ENCODE data around the gene CASP12. TPM values are rescaled to one million over a fixed set of nuclear protein-coding genes. Genes with fewer than 3 reads are reported as not detected.

CASP12 gene
- total RNA-seq, 3 donors from 2014 or later, result 1.1 to 7.9 (median 1.6) TPM

GRCh38 chr11:104899226-104899625, 966 bp upstream of the CASP12 start:
- Histone ChIP-seq H3K36me3 (no peaks in the 10 kb centered on the region), H3K9me3 (no peaks in the 10 kb centered on the region), H3K4me3 (no peak overlapping the region), H3K27me3 (no peaks in the 10 kb centered on the region), H3K27ac (peak overlapping the region in 1 of 2 donors; percentile 50), H3K4me1 (no peaks in the 10 kb centered on the region)
- DNase-seq (ENCODE audit: low spot score in 2 of 2), result no peak
- no peak for TF ChIP-seq CTCF (IDR thresholded peaks at IDR 0.05)
- no peak for TF ChIP-seq POLR2A (IDR thresholded peaks at IDR 0.05)
- TF ChIP-seq POLR2AphosphoS5 (IDR thresholded peaks at IDR 0.05), result no peak
- intact Hi-C loops (cut with DNase I; ENCODE audit: low total_unique reads), result no loop called here

GRCh38 chr11:104898685-104899013, 389 bp upstream of the CASP12 start:
- intact Hi-C loops (cut with DNase I; ENCODE audit: low total_unique reads), result no loop called here
- peak overlapping the region; percentile 50 to 83 for H3K27ac ChIP-seq
- H3K9me3 ChIP-seq, result no peaks in the 10 kb centered on the region
- DNase-seq (ENCODE audit: low spot score in 2 of 2), result no peak
- H3K4me1 ChIP-seq, result no peaks in the 10 kb centered on the region
- no peaks in the 10 kb centered on the region for H3K36me3 ChIP-seq
- no peaks in the 10 kb centered on the region for H3K27me3 ChIP-seq
- peak overlapping the region; percentile 29 to 60 (median 37) for H3K4me3 ChIP-seq
- no peak for TF ChIP-seq CTCF (IDR thresholded peaks at IDR 0.05)
- TF ChIP-seq POLR2A (IDR thresholded peaks at IDR 0.05), result no peak
- no peak for TF ChIP-seq POLR2AphosphoS5 (IDR thresholded peaks at IDR 0.05)

- Histone ChIP-seq H3K27ac (peak overlapping the region in 1 of 2 donors; percentile 28), H3K9me3 (no peaks in the 10 kb centered on the region), H3K4me1 (no peaks in the 10 kb centered on the region), H3K27me3 (no peaks in the 10 kb centered on the region), H3K4me3 (peak overlapping the region in 1 of 3 donors; percentile 33), H3K36me3 (no peaks in the 10 kb centered on the region)
- TF ChIP-seq POLR2A (IDR thresholded peaks at IDR 0.05) (no peak), POLR2AphosphoS5 (IDR thresholded peaks at IDR 0.05) (no peak), CTCF (IDR thresholded peaks at IDR 0.05) (no peak)
- intact Hi-C loops (cut with DNase I; ENCODE audit: low total_unique reads), result no loop called here
- no peak for DNase-seq (ENCODE audit: low spot score in 2 of 2)
These were observed 2.6 kb downstream of the CASP12 start for GRCh38 chr11:104895634-104896033.

- Histone ChIP-seq H3K4me3 (no peak overlapping the region), H3K27me3 (no peaks in the 10 kb centered on the region), H3K4me1 (no peaks in the 10 kb centered on the region), H3K36me3 (no peaks in the 10 kb centered on the region), H3K9me3 (no peaks in the 10 kb centered on the region), H3K27ac (no peak overlapping the region)
- no peak for DNase-seq (ENCODE audit: low spot score in 2 of 2)
- intact Hi-C loops (cut with DNase I; ENCODE audit: low total_unique reads), result no loop called here
- no peak for TF ChIP-seq POLR2A (IDR thresholded peaks at IDR 0.05)
- TF ChIP-seq POLR2AphosphoS5 (IDR thresholded peaks at IDR 0.05), result no peak
These were observed 4.4 kb downstream of the CASP12 start for GRCh38 chr11:104893876-104894275.

GRCh38 chr11:104892723-104893511, 5.3 kb downstream of the CASP12 start:
- no peaks in the 10 kb centered on the region for H3K4me1 ChIP-seq
- DNase-seq (ENCODE audit: low spot score in 2 of 2), result no peak
- TF ChIP-seq CTCF (IDR thresholded peaks at IDR 0.05), result no peak
- TF ChIP-seq POLR2AphosphoS5 (IDR thresholded peaks at IDR 0.05), result no peak
- TF ChIP-seq POLR2A (IDR thresholded peaks at IDR 0.05), result no peak
- H3K9me3 ChIP-seq, result no peaks in the 10 kb centered on the region
- H3K4me3 ChIP-seq, result no peak overlapping the region
- H3K27ac ChIP-seq, result no peak overlapping the region
- H3K36me3 ChIP-seq, result no peaks in the 10 kb centered on the region
- intact Hi-C loops (cut with DNase I; ENCODE audit: low total_unique reads), result no loop called here
- H3K27me3 ChIP-seq, result no peaks in the 10 kb centered on the region

Measured in breast epithelium (tissue), 4 donors.